Astrocyte (in vitro differentiated cells and primary cell): ENCODE data around the gene AGBL5. TPM values are rescaled to one million over a fixed set of nuclear protein-coding genes. Genes with fewer than 3 reads are reported as not detected.

Experiments used
- DNase-seq: peaks from one replicate; pipeline ENCODE4 v3.0.0-alpha.2; 2010; ENCODE audit warnings: low read depth
- FAIRE-seq: peaks from 2 replicates; lab custom pipeline; 2011; peaks lifted over from hg19 to GRCh38; lab: Jason Lieb, UNC
- H2AFZ ChIP-seq: 2 replicates; pipeline ENCODE4 v1.6.0; 2012; ENCODE audit warnings: low read depth, low read length, inconsistent platforms
- H3K27ac ChIP-seq: 2 replicates; pipeline ENCODE4 v1.5.1; 2011; ENCODE audit warnings: low read depth, low read length, inconsistent platforms
- H3K27me3 ChIP-seq: 2 replicates; pipeline ENCODE4 v1.6.0; 2011; ENCODE audit warnings: low read length, inconsistent platforms; ENCODE audit not compliant: insufficient read depth
- H3K36me3 ChIP-seq: 2 replicates; pipeline ENCODE4 v1.5.1; 2011; ENCODE audit warnings: low read length, inconsistent platforms; ENCODE audit not compliant: insufficient read depth
- H3K4me1 ChIP-seq: 2 replicates; pipeline ENCODE4 v1.5.1; 2011; ENCODE audit warnings: low read length, inconsistent platforms; ENCODE audit not compliant: insufficient read depth
- H3K4me2 ChIP-seq: 2 replicates; pipeline ENCODE4 v1.6.0; 2012; ENCODE audit warnings: low read length, inconsistent platforms
- H3K4me3 ChIP-seq: 2 replicates; pipeline ENCODE4 v1.5.1; 2011; ENCODE audit warnings: low read depth, mild to moderate bottlenecking, low read length, inconsistent platforms; ENCODE audit not compliant: insufficient read depth
- H3K79me2 ChIP-seq: 2 replicates; pipeline ENCODE4 v1.6.0; 2012; ENCODE audit warnings: mild to moderate bottlenecking, low read length, inconsistent platforms; ENCODE audit not compliant: insufficient read depth
- H3K9ac ChIP-seq: 2 replicates; pipeline ENCODE4 v1.6.0; 2012; ENCODE audit warnings: mild to moderate bottlenecking, low read length, inconsistent platforms
- H3K9me3 ChIP-seq: 2 replicates; pipeline ENCODE4 v1.5.1; 2012; ENCODE audit warnings: low read depth, mild to moderate bottlenecking, low read length, inconsistent platforms; ENCODE audit not compliant: insufficient read depth
- H4K20me1 ChIP-seq: 2 replicates; pipeline ENCODE4 v1.6.0; 2012; ENCODE audit warnings: low read length, inconsistent platforms; ENCODE audit not compliant: insufficient read depth
- H3K27ac Mint-ChIP-seq: one replicate; pipeline ENCODE4 v1.8.0; 2021; ENCODE audit warnings: mild to moderate bottlenecking, mixed read lengths; ENCODE audit not compliant: unreplicated experiment
- H3K27me3 Mint-ChIP-seq: one replicate; pipeline ENCODE4 v1.8.0; 2021; ENCODE audit warnings: low read depth, mixed read lengths; ENCODE audit not compliant: unreplicated experiment
- H3K36me3 Mint-ChIP-seq: one replicate; pipeline ENCODE4 v1.8.0; 2021; ENCODE audit warnings: low read depth, mixed read lengths; ENCODE audit not compliant: unreplicated experiment
- H3K4me1 Mint-ChIP-seq: one replicate; pipeline ENCODE4 v1.8.0; 2021; ENCODE audit warnings: low read depth, mixed read lengths; ENCODE audit not compliant: unreplicated experiment
- H3K4me3 Mint-ChIP-seq: one replicate; pipeline ENCODE4 v1.8.0; 2021; ENCODE audit warnings: mild to moderate bottlenecking, moderate library complexity, mixed read lengths; ENCODE audit not compliant: unreplicated experiment
- H3K9me3 Mint-ChIP-seq: one replicate; pipeline ENCODE4 v1.8.0; 2021; ENCODE audit warnings: mild to moderate bottlenecking, mixed read lengths; ENCODE audit not compliant: unreplicated experiment
- CTCF ChIP-seq: IDR thresholded peaks from 2 replicates; pipeline ENCODE4 v1.5.1; 2011; ENCODE audit warnings: low read depth, mild to moderate bottlenecking, inconsistent platforms, low read length, moderate library complexity; ENCODE audit not compliant: insufficient read depth
- EZH2 ChIP-seq: IDR thresholded peaks from 2 replicates; pipeline ENCODE4 v1.6.1; 2012; ENCODE audit warnings: mild to moderate bottlenecking, low read length, inconsistent platforms; ENCODE audit not compliant: insufficient read depth
- total RNA-seq: library from RNA; stranded (reverse); gene quantifications from 2 replicates; pipeline ENCODE4 v1.2.1, GENCODE V29; 2021

The AGBL5 gene
- total RNA-seq, 1 donor from 2014 or later = 20.7 TPM

- Histone ChIP-seq H2AFZ (no peak overlapping the region), H3K27me3 (peaks cover 2% of the 10 kb centered on the region), H3K36me3 (no peaks in the 10 kb centered on the region), H3K9ac (no peak overlapping the region), H3K27ac (no peak overlapping the region), H3K4me2 (no peak overlapping the region), H4K20me1 (peaks cover 25% of the 10 kb centered on the region), H3K4me3 (no peak overlapping the region), H3K79me2 (no peaks in the 10 kb centered on the region), H3K4me1 (peaks cover 9% of the 10 kb centered on the region), H3K9me3 (no peaks in the 10 kb centered on the region)
- H3K4me3 Mint-ChIP-seq = no peak overlapping the region
- TF ChIP-seq CTCF = no peak
- TF ChIP-seq EZH2 = no peak
- DNase-seq = peak; percentile 39
- no peak overlapping the region for H3K27ac Mint-ChIP-seq
- no peaks in the 10 kb centered on the region for H3K9me3 Mint-ChIP-seq
- FAIRE-seq = no peak
- peaks cover 2% of the 10 kb centered on the region for H3K36me3 Mint-ChIP-seq
- peaks cover 10% of the 10 kb centered on the region for H3K4me1 Mint-ChIP-seq
- H3K27me3 Mint-ChIP-seq = no peaks in the 10 kb centered on the region
Observed at GRCh38 chr2:27003007-27003406, 48.5 kb upstream of the AGBL5 start.

GRCh38 chr2:27003857-27004256, 47.6 kb upstream of the AGBL5 start:
- H3K4me3 Mint-ChIP-seq = no peak overlapping the region
- H3K36me3 ChIP-seq = no peaks in the 10 kb centered on the region
- H3K4me1 ChIP-seq = peaks cover 9% of the 10 kb centered on the region
- no peaks in the 10 kb centered on the region for H3K27me3 Mint-ChIP-seq
- no peak for TF ChIP-seq EZH2
- no peak for TF ChIP-seq CTCF
- H3K4me1 Mint-ChIP-seq = peaks cover 10% of the 10 kb centered on the region
- H3K27ac ChIP-seq = no peak overlapping the region
- peak; percentile 71 for DNase-seq
- H3K27me3 ChIP-seq = no peaks in the 10 kb centered on the region
- H3K4me2 ChIP-seq = no peak overlapping the region
- peaks cover 17% of the 10 kb centered on the region for H4K20me1 ChIP-seq
- H3K36me3 Mint-ChIP-seq = peaks cover 2% of the 10 kb centered on the region
- no peaks in the 10 kb centered on the region for H3K9me3 ChIP-seq
- H3K4me3 ChIP-seq = no peak overlapping the region
- no peaks in the 10 kb centered on the region for H3K79me2 ChIP-seq
- H2AFZ ChIP-seq = no peak overlapping the region
- no peak for FAIRE-seq
- H3K9me3 Mint-ChIP-seq = no peaks in the 10 kb centered on the region
- no peak overlapping the region for H3K9ac ChIP-seq
- no peak overlapping the region for H3K27ac Mint-ChIP-seq

- no peak overlapping the region for H3K4me2 ChIP-seq
- no peaks in the 10 kb centered on the region for H3K27me3 ChIP-seq
- FAIRE-seq (no peak), DNase-seq (no peak)
- no peak overlapping the region for H2AFZ ChIP-seq
- no peaks in the 10 kb centered on the region for H3K9me3 ChIP-seq
- no peak overlapping the region for H3K4me3 ChIP-seq
- H3K79me2 ChIP-seq = no peaks in the 10 kb centered on the region
- H4K20me1 ChIP-seq = peaks cover 15% of the 10 kb centered on the region
- no peaks in the 10 kb centered on the region for H3K36me3 ChIP-seq
- no peak overlapping the region for H3K9ac ChIP-seq
- Mint-ChIP-seq H3K36me3 (peaks cover 2% of the 10 kb centered on the region), H3K27me3 (no peaks in the 10 kb centered on the region), H3K9me3 (no peaks in the 10 kb centered on the region), H3K4me1 (peaks cover 26% of the 10 kb centered on the region), H3K4me3 (no peak overlapping the region), H3K27ac (no peak overlapping the region)
- H3K4me1 ChIP-seq = peaks cover 16% of the 10 kb centered on the region
- TF ChIP-seq EZH2 (no peak), CTCF (no peak)
- no peak overlapping the region for H3K27ac ChIP-seq
Observed at GRCh38 chr2:27006602-27007415, 44.7 kb upstream of the AGBL5 start.
